G401 (cell line): ENCODE results near the gene SKAP2. TPM values are rescaled to one million over a fixed set of nuclear protein-coding genes. Genes with fewer than 3 reads are reported as not detected.
A peak's percentile ranks its signal among the peaks of the same experiment; 100 is the strongest.

Experiments used
- DNase-seq: peaks from one replicate; pipeline ENCODE4 v3.0.0-alpha.2; 2015; ENCODE audit warnings: low spot score
- in situ Hi-C: cut with HindIII; loops from 2 replicates; pipeline ENCODE4 v1.10.0; 2016; ENCODE audit warnings: low sequenced_read_pairs, mixed read lengths
- total RNA-seq: library from RNA; depleted of rRNA; stranded (reverse); fragments of >200 nt; shearing (Covaris generic); gene quantifications from 2 replicates; pipeline ENCODE4 v1.2.3, GENCODE V29; 2014

The SKAP2 gene
- total RNA-seq, 1 experiment from 2014 or later = 16.2 TPM

GRCh38 chr7:26705567-26705966 is 158.8 kb downstream of the SKAP2 start:
- in situ Hi-C loops = no loop called here
- peak; percentile 9 for DNase-seq

DNA sequence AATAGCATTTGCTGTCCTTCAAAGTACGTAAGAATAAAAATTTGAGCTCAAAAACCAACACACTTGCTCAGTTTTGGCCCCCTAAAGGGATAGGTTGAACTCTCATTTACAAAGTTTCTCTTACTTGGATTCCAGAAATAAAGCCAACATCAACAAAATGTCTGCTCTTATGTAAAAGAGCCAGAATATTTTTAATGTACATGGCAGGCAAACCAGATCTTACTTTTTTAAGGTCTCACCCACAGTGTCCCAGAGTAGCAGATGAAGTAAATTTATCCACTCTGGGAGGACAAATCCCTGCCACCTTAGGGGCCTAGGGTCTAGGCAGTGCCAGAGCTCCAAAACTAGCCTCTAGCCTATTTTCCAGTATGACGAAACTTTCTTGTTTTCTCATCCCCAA is 159.6 kb downstream of the SKAP2 start:
- DNase-seq = no peak
- in situ Hi-C loops = no loop called here

DNA sequence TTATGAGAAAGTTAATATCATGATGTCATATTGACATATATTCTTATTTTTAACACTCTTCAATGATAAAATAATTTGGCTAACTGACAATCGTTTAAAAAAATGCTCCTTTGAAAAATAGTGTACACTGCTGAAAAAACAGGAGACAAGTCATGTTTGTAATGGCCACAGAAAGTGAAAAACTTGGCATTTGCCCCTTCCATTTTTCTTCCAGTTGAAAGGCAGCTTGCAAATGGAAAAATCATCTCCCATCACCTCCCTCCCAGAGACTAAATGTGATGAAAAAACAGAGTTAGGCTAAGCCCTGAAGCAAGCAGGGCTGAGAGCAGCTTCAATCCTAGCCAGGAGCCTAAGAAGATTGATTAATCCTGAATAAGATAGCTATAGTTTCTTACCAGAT is 160.4 kb downstream of the SKAP2 start:
- in situ Hi-C loops = no loop called here
- no peak for DNase-seq

- in situ Hi-C loops = no loop called here
- DNase-seq = no peak
Observed at GRCh38 chr7:26700893-26701292, 163.5 kb downstream of the SKAP2 start.

DNA sequence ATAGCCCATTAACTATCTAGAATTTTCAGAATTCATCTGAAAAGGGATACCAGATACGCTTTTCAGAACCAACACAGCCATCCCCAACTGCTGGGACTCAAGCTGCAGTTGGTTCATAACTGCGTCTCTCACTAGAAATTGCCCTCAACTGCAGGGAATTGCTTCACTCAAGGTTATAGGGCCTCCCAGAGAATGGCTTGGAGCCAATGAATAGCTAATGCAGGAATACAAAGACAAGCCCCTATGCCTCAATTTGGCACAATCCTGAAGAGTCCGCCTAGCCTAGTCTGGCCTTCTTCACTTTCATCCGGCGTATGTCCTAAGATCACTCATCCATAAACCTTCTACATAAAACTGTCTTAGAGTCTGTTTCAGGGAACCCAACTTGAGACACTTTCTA is 164.0 kb downstream of the SKAP2 start:
- DNase-seq = no peak
- in situ Hi-C loops = no loop called here

- DNase-seq = no peak
- in situ Hi-C loops = no loop called here
Observed at GRCh38 chr7:26699766-26700165, 164.6 kb downstream of the SKAP2 start.

DNA sequence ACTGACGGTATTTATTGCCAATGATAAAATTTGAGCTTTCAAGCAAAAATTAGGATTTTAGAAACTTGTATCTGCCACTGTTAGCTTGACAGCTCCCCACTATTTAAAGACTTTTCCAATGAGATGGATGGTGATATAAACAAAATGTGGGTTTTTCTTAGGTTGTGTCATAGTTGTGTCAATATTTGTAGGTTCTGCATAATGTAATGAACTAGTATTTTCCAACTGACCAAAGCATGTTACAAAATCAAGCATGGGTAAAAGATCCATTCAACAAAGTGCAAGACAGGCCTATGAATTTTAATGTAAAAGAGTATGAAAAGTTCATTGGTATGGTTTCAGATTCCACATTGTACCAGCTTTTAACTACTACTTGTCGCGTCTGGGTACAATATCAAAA is 165.6 kb downstream of the SKAP2 start:
- no peak for DNase-seq
- in situ Hi-C loops = no loop called here

DNA sequence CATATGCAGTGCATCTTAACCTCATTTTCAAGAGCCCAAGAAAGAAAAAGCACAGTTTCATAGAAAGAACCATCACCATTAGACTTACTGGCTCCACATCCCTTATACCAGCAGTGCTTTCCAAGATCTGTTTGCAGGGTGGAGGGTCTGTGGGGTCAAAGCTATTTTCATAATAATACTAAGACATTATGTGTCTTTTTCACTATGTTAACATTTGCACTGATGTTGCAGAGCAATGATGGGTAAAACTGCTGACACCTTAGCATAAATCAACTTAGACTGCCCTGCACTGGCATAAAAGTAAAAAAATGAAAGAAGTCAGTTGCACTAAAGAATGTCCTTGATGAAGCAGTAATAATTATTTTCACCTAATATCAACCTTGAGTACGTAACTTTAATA is 166.2 kb downstream of the SKAP2 start:
- in situ Hi-C loops = no loop called here
- no peak for DNase-seq

GRCh38 chr7:26696978-26697377 is 167.4 kb downstream of the SKAP2 start:
- DNase-seq = no peak
- in situ Hi-C loops = no loop called here

GRCh38 chr7:26696161-26696560 is 168.2 kb downstream of the SKAP2 start:
- no peak for DNase-seq
- in situ Hi-C loops = no loop called here

DNA sequence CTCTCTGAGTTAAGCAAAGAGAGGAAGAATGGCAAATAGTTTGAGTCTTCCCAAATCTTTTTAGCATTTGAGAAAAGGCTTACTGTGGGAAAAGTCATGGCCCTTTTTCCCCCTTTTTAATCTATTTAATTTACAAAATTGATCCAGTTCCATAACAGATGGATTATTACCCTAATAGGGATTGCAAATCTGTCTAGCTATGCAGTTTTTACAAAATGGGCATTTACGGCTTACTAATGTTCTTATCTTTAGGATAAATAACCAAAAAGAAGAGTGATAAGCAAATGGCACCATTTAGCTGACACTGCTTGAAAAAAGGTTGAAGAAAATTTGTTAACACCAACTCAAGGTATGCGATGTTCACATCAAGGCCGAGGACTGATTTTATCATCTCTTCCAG is 169.7 kb downstream of the SKAP2 start:
- in situ Hi-C loops = no loop called here
- no peak for DNase-seq

DNA sequence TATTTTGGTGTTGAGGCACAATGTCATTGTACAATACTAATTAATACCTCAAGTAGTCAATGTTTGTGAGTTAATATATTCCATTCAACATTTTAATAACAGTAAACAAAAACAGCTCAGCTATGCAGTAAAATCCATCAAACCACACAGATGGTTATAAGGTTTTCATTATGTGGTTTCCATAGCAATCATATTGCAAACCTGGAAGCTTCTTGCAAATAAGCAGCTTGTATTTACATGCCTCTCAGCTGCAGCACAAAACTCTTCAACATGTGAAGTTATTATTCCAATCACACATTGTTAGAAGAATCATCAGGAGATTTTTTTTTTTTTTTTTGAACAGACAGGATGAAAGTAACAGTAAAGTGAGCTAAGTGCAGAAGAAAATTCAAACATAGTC is 170.2 kb downstream of the SKAP2 start:
- DNase-seq = no peak
- in situ Hi-C loops = no loop called here

DNA sequence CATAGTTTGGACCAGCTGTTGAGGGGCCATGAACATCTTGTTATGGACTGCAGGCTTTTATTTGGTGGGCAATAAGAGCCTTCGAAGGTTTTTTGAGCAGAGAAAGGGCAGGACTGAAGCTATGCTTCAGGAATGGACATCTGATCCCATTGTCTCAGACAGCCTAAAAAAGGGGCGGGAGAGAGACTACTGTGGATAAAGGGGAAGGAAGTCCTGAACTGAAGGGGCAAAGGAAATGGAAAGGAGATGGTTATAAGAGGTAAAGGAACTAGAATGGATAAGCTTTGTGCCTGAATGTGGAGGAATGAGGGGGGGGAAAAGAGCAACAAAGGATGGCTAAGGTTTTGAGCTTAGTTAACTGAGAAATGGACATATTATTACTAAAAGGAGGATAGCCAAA is 172.5 kb downstream of the SKAP2 start:
- in situ Hi-C loops = no loop called here
- DNase-seq = no peak

DNA sequence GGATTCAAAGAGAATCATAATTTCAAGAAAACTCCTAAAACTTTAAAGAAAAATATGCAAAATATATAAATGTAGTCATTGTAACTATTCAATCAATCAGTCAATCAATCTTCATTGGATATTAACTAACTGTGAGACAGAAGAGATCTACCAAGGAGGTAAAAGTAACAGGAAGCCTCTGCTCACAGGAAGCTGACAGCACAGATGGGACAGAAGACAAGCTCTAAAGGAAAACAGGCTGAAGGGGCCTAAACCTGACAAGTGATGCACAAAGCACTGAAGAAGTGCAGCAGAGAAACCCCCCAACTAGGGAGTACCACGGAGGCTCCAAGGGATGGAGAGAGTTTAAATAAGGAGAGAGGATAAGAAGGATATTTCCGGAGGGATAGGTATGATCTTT is 173.0 kb downstream of the SKAP2 start:
- in situ Hi-C loops = no loop called here
- DNase-seq = no peak

- DNase-seq = no peak
- in situ Hi-C loops = no loop called here
Observed at GRCh38 chr7:26690135-26690805, 174.1 kb downstream of the SKAP2 start.

GRCh38 chr7:26688936-26689506 is 175.4 kb downstream of the SKAP2 start:
- in situ Hi-C loops = no loop called here
- DNase-seq = no peak

- in situ Hi-C loops = no loop called here
- DNase-seq = no peak
Observed at GRCh38 chr7:26688388-26688787, 176.0 kb downstream of the SKAP2 start.

- in situ Hi-C loops = no loop called here
- no peak for DNase-seq
Observed at GRCh38 chr7:26687032-26687431, 177.4 kb downstream of the SKAP2 start.

DNA sequence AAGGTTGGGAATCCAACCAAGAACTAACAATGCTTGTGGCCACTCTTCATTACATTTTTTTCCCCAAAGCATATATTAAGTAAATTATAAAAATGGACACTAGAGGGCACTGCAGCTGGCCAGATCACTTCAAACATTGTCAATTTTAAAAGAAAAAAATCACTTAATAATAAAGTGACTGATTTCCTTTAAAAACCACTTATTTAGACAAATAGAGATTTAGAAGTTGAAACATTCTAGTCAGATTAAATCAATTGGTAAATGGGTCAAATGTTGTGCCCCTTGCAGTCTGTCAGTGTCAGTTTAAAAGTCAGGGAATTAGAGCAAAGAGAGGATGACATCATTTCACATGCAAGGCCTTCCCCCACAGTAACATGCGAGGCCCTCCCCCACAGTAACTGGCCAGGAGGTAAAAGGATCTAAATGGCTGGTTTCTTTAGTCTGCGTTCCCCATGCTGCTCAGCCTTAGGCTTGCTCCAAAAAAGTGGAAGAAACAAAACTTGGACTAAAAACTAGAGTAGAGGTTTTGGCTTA is 177.9 kb downstream of the SKAP2 start:
- in situ Hi-C loops = no loop called here
- peak; percentile 45 for DNase-seq

DNA sequence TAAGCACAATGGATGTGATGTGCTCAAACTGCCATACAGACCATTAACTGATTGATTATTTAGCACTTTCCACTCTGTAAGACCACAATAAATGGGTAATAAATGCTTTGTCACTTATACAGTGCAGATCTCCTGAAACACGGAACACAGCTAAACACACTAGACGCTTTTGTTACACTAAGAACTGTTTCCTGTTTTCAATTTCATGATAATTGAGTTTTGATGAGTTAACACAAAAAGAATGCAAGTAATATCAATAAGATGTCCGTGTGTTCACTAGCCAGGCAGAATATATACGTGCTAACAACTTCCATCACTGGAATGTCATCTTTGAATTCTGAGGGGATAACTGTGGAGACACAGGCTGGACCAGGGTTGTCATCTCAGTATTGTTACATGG is 178.8 kb downstream of the SKAP2 start:
- no peak for DNase-seq
- in situ Hi-C loops = no loop called here

DNA sequence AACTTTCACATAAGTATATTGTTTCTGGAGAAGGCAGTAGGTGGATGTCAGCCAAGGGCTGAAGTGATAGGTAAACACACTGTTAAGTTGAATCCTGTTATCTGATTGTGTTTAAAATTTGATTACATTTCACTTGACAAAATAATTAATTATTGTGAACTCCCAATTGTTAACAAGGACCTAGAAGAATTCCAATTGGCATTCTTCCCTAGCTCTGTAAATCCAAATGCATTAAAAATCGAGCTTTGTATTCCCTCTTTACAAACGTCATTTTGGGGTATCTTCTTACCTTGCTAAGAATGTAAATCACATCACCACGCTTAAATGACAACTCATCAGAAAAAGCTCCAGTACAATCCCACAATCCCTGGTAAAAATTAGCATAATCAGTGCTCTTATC is 179.9 kb downstream of the SKAP2 start:
- no peak for DNase-seq

More for the DNA sequence above, 179.9 kb downstream of the SKAP2 start:
- in situ Hi-C loops = no loop called here
